GM19324 (cell line): ENCODE data around the gene NR2C2.
"Not testable (repeated sequence)": the region's sequence is repeated elsewhere in the genome, so short reads cannot be mapped to it uniquely, and the experiment has no call there.

Experiments
- ATAC-seq: cut with Tn5 transposase; IDR thresholded peaks from one replicate; pipeline ENCODE4 v1.9.1; 2021; ENCODE audit warnings: mild to moderate bottlenecking, moderate library complexity; ENCODE audit not compliant: unreplicated experiment, low FRiP score

Gene NR2C2

GRCh38 chr3:14957153-14957552 lies 9.8 kb downstream of the NR2C2 start:
- ATAC-seq, result no peak

GRCh38 chr3:14957925-14958324 lies 10.5 kb downstream of the NR2C2 start:
- no peak for ATAC-seq

GRCh38 chr3:14959359-14959943 lies 12.1 kb downstream of the NR2C2 start:
- ATAC-seq, result no peak

GRCh38 chr3:14962762-14963161 lies 15.4 kb downstream of the NR2C2 start:
- no peak for ATAC-seq

GRCh38 chr3:14967285-14967684 lies 19.9 kb downstream of the NR2C2 start:
- no peak for ATAC-seq

- no peak for ATAC-seq
Measured at GRCh38 chr3:14969671-14970070, 22.3 kb downstream of the NR2C2 start.

GRCh38 chr3:14976317-14976716 lies 28.9 kb downstream of the NR2C2 start:
- no peak for ATAC-seq

GRCh38 chr3:14980689-14981088 lies 33.3 kb downstream of the NR2C2 start:
- no peak for ATAC-seq

- ATAC-seq, result no peak
Measured at GRCh38 chr3:14984581-14985113, 37.3 kb downstream of the NR2C2 start.

GRCh38 chr3:14988988-14989394 lies 41.6 kb downstream of the NR2C2 start:
- ATAC-seq, result peak; percentile 99

GRCh38 chr3:14989943-14990779 lies 42.8 kb downstream of the NR2C2 start:
- ATAC-seq, result no peak

- no peak for ATAC-seq
Measured at GRCh38 chr3:14990780-14991148, 43.4 kb downstream of the NR2C2 start.

GRCh38 chr3:14991151-14991742 lies 43.9 kb downstream of the NR2C2 start:
- ATAC-seq, result no peak

GRCh38 chr3:14991818-14992612 lies 44.6 kb downstream of the NR2C2 start:
- no peak for ATAC-seq

GRCh38 chr3:14997941-14998340 lies 50.6 kb downstream of the NR2C2 start:
- no peak for ATAC-seq

- not testable (repeated sequence) for ATAC-seq
Measured at GRCh38 chr3:14999182-14999581, 51.8 kb downstream of the NR2C2 start.

GRCh38 chr3:15007681-15008141 lies 60.3 kb downstream of the NR2C2 start:
- ATAC-seq, result no peak

GRCh38 chr3:15009167-15009566 lies 61.8 kb downstream of the NR2C2 start:
- no peak for ATAC-seq

GRCh38 chr3:15010664-15011063 lies 63.3 kb downstream of the NR2C2 start:
- ATAC-seq, result no peak

- no peak for ATAC-seq
Measured at GRCh38 chr3:15011174-15011573, 63.8 kb downstream of the NR2C2 start.
